Right lobe of liver (tissue), 4 donors: ENCODE measurements around the gene PYGB.

Experiments
- CTCF ChIP-seq, 4 donors: fragments of 200-600 bp in 3 of 4; fragments of 450-650 bp in 1 of 4; IDR thresholded peaks; one replicate each; pipeline versions ENCODE4 v1.5.1 to v1.8.0; 2016 to 2022; ENCODE audit warnings: antibody characterized with exemption in 4 of 4, mild to moderate bottlenecking in 2 of 4
- POLR2A ChIP-seq: fragments of 450-650 bp; IDR thresholded peaks from one replicate; pipeline ENCODE4 v1.6.1; 2017; ENCODE audit warnings: antibody characterized with exemption, mild to moderate bottlenecking
- donor health status: DM: no; HTN: no; CAD: no.
- donor health status: DM: no; HTN: no; CAD: no.
- donor health status: DM: no; HTN: yes; CAD: no.

- no peak for TF ChIP-seq CTCF (IDR thresholded peaks at IDR 0.05)
- TF ChIP-seq POLR2A: no peak
These were observed 49.1 kb upstream of the PYGB start for GRCh38 chr20:25198663-25199383.
